HG02588 (cell line): ENCODE data around the gene RNASE1.
"Not testable (repeated sequence)": the region's sequence is repeated elsewhere in the genome, so short reads cannot be mapped to it uniquely, and the experiment has no call there.

ENCODE experiments used
- ATAC-seq: cut with Tn5 transposase; IDR thresholded peaks from one replicate; pipeline ENCODE4 v1.9.1; 2021; ENCODE audit warnings: mild to moderate bottlenecking, moderate library complexity; ENCODE audit not compliant: unreplicated experiment

Gene RNASE1

DNA sequence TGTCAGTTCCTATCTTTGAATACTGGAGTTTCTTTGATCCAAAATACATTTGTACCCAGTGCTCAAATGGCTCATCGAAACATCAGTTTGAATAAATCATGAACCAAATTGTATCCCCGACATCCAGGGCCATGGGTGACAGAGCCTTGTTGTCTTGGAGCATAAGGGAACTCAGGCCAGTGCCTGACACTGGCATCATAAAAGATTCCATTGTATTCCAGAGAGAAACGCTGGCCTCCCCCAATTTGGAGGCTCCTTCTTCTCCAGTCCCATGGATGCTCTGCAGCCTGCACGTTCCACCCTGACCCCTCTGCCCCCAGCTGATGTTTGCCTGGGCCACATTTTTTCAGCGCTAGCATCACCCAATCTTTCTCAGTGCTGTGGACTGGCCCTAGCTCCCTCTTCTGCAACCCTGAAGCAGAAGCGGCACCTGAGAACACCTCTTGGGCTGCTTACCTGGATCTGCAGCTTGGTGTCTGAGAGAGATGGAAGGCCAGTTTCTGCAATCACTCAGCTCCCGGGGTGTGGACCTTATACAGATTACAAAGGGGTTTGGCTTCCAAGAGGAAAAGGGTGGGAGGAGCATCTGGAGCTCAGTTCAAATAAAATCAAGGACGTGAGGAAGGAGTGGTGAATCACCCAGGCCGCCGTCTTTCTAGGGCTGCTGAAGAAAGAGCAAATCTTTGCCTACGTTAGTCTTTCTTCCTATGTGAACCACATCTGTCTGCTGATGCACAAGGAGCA, at the start of gene RNASE1:
TSS of gene RNASE1 (minus strand) at position 504 of the 744 bp plus-strand sequence. CDS start 776 bp downstream, outside the sequence.
- ATAC-seq = no peak

DNA sequence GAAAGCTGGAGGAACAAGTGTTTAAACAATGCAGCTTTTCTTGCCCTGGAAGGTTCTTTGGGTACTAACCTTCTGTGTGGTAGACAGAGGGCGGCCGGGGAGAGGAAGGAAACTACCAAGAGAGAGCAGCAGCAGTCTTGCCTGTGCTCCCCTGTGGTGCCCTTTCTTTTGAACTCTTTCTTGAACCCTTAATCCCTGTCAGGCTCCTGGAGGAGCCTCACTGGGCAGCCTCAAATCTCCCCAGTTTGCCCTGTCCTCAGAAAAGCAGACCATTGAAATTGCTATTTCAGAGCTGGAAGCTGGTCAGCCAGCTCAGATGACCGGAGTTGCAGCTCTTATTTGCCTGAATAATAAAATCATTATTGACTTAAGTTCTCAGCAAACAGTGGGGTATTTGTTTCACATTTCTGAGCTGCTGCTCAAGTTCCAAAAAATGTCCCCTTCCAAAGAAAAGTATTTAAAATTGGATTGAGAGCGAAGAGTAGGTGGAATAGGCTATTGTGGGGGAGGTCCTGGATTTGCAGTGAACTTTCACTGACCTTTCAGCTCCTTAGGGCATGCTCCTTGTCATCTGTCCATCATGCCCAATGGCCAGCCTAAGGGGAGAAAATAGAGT, 46.4 kb upstream of the RNASE1 start:
- no peak for ATAC-seq

- no peak for ATAC-seq
Observed at GRCh38 chr14:20848316-20848954, 45.8 kb upstream of the RNASE1 start.

- ATAC-seq = no peak
Observed at GRCh38 chr14:20846560-20846959, 43.9 kb upstream of the RNASE1 start.

GRCh38 chr14:20841096-20841495, 38.5 kb upstream of the RNASE1 start:
- no peak for ATAC-seq

GRCh38 chr14:20837831-20838230, 35.2 kb upstream of the RNASE1 start:
- no peak for ATAC-seq

DNA sequence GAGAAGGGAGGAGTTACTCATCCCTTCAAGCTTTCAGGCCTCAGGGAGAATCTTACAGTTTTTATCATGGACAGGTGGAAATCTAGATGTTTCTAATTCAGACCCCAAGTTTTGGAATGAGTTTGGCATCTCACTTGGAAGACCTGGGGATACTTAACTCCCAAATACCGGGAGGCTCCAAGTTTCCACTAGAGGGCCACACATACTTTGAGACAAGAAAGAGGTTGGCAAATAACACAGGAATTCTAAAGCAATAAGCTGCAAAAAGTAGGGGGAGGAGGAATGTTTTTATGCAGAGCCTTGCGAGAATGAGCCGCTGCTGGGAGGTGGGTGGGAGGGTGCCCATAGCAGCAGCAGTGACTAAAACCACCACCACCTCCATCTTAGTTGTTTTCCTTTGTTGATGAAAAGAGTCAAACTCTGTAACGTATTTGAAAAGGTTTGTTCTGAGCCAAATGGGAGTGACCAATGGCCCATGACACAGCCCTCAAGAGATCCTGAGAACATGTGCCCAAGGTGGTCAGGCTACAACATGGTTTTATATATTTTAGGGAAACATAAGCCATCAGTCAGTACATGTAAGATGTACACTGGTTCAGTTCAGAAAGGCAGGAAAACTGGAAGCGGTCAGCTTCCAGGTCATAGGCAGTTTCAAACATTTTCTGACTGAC, 34.2 kb upstream of the RNASE1 start:
- no peak for ATAC-seq

GRCh38 chr14:20834899-20835298, 32.3 kb upstream of the RNASE1 start:
- no peak for ATAC-seq

GRCh38 chr14:20830831-20831230, 28.2 kb upstream of the RNASE1 start:
- ATAC-seq = no peak

DNA sequence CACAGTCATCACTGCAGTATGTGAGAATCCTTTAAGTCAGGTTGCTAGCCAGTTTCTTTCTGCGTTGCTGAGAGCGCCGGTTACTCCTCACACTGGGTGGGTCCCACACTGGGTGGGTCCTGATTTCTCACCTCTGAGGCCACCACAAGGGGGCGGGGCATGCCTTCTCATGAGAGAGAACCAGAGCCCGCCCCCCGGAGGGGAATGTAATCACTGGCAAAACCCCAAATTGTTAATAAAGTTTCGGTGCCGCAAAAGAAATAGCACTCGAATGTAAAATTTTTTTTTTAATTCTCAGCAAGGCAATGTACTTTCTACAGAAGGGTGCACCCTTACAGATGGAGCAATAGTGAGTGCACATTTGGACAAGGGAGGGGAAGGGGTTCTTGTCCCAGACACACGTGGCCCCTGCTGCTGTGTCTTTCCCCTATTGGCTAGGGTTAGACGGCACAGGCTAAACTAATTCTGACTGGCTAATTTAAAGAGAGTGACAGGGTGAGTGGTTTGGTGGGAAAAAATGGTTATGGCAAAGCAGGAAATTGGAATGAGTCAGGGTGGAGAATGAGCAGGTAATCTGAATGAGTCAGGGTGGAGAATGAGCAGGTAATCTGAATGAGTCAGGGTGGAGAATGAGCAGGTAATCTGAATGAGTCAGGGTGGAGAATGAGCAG, 25.5 kb upstream of the RNASE1 start:
- ATAC-seq = not testable (repeated sequence)

GRCh38 chr14:20827326-20827725, 24.7 kb upstream of the RNASE1 start:
- no peak for ATAC-seq

GRCh38 chr14:20826666-20827065, 24.0 kb upstream of the RNASE1 start:
- ATAC-seq = not testable (repeated sequence)

DNA sequence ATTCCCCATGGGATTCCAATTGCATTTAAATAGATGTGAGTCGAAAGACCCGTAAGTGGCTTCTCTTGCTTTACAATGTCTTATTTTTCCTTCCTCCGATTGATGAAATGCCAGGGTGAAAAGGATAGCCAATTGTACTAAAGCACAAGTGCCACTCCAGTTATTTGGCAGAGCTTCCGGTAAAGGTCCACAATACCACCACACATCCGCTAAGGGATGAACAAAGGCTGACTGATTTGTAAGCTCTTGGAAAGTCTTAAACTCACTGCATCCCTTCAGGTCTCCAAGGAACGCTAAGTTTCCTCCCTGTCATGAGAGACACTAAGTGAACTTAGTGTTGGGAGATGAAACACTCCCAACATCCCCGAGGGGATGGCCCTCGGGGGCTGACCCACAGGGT, 21.2 kb upstream of the RNASE1 start:
- ATAC-seq = no peak

- not testable (repeated sequence) for ATAC-seq
Observed at GRCh38 chr14:20821521-20822108, 19.0 kb upstream of the RNASE1 start.

DNA sequence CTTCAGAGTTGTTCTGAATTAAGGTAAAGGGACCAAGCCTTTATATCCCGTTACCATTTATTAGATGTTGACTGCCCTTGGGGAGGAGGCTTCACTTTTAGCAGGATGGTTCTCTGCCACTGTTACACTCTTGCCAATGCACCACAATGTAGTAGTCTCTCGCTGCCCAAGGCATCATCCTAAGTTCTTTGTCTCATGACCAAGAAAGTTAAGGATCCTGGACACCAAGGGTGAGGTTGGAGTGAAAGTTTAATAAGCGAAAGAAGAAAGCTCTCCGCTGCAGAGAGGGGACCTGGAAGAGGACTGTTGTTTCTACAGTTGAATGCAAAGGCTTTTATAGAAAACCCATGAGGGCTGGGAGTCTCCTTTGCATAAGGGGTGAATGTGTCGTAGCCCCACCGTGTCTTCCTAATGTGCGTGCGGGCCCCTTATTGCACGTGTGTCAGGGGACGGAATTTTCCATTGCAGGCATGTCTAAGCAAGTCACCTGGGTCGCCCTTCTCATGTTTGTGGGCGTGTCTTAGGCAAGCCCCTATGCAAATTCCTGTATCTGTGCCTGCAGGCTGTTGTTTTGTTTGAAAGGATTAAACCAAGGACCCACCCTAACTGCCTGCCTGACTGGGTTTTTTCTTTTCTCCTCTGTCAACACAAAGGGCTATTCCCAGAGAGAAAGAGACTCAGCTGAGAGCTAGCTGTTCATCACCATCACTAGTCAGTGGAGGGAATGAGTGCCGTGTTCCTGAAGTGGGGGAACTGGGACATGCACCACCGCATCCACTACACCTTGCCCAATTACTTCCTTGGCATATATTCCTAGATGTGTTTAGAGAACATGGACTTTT, 17.6 kb upstream of the RNASE1 start:
- no peak for ATAC-seq

DNA sequence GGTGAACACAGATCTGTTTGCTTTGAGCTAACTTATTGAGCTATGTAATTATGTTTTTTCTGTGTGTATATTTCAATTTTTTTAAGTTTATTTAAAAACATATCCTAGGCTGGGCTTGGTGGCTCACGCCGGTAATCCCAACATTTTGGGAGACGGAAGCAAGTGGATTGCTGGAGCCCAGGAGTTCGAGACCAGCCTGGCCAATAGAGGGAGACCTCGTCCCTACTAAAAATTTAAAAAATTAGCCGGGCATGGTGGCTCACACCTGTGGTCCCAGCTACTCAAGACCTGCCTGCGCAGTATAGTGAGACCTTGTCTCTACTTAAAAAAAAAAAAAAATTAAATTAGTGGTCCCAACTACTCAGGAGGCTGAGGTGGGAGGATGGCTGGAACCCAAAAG, 16.2 kb upstream of the RNASE1 start:
- no peak for ATAC-seq

- not testable (repeated sequence) for ATAC-seq
Observed at GRCh38 chr14:20815946-20816345, 13.3 kb upstream of the RNASE1 start.

GRCh38 chr14:20811986-20812975, 9.6 kb upstream of the RNASE1 start:
- no peak for ATAC-seq
